GM13976 (cell line): ENCODE results near the gene RAB6A.

ENCODE experiments used
- DNase-seq: peaks from one replicate; pipeline ENCODE4 v3.0.0; 2012; ENCODE audit warnings: low spot score
- in situ Hi-C: fragments of 300-500 bp; cut with MboI; formaldehyde crosslinking; loops from one replicate; pipeline ENCODE4 v1.12.0; 2022; ENCODE audit warnings: low sequenced_read_pairs, mixed read lengths, inconsistent platforms; ENCODE audit not compliant: unreplicated experiment
- TF ChIP-seq, protein P1 (sequence below): IDR thresholded peaks from 2 replicates; pipeline ENCODE4 v1.5.1; 2012; ENCODE audit warnings: borderline replicate concordance, mild to moderate bottlenecking; ENCODE audit not compliant: insufficient read depth; ENCODE audit errors: extremely low read depth, missing control alignments, control extremely low read depth

The RAB6A gene

DNA sequence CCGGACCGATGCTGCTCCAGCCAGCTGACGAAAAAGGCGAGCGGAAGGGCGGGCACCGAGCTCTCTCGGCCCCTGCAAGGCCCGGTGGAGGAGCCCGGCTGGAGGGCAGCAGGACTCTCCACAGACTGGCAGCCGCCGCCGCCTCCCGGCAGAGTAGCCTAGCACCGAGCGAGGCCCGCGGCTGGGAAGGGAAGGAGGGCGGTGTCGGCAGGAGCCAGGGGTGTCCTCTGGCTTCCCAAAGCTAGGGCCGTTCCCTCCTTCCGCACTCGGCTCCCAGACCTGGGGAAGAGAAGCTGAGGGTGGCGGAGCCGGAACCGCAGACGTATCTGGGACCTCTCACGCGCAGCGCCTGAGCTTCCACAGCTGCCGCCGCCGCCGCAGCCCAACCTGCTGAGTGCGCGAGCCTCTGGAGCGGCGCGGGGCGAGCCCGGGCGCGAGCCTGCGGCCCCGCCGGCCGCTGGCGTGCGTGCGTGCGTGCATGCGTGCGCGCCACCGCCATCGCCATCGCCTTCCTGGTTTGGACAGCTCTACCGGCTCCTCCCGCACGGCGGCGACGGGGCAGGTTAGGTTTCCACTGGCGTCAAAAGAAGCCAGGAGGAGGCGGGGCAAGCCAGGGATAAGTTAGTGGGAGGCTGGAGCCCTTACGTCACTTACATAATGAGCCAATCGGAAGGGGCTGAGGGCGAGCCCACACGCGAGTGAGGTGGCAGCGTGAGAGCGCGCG, at the start of gene RAB6A:
TSS of gene RAB6A (minus strand) at position 396 of the 724 bp plus-strand sequence. CDS start 439 bp downstream, outside the sequence.
- in situ Hi-C loops: no loop called here
- DNase-seq: peak; percentile 98
- TF ChIP-seq, protein P1, sequence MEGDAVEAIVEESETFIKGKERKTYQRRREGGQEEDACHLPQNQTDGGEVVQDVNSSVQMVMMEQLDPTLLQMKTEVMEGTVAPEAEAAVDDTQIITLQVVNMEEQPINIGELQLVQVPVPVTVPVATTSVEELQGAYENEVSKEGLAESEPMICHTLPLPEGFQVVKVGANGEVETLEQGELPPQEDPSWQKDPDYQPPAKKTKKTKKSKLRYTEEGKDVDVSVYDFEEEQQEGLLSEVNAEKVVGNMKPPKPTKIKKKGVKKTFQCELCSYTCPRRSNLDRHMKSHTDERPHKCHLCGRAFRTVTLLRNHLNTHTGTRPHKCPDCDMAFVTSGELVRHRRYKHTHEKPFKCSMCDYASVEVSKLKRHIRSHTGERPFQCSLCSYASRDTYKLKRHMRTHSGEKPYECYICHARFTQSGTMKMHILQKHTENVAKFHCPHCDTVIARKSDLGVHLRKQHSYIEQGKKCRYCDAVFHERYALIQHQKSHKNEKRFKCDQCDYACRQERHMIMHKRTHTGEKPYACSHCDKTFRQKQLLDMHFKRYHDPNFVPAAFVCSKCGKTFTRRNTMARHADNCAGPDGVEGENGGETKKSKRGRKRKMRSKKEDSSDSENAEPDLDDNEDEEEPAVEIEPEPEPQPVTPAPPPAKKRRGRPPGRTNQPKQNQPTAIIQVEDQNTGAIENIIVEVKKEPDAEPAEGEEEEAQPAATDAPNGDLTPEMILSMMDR: no peak

DNA sequence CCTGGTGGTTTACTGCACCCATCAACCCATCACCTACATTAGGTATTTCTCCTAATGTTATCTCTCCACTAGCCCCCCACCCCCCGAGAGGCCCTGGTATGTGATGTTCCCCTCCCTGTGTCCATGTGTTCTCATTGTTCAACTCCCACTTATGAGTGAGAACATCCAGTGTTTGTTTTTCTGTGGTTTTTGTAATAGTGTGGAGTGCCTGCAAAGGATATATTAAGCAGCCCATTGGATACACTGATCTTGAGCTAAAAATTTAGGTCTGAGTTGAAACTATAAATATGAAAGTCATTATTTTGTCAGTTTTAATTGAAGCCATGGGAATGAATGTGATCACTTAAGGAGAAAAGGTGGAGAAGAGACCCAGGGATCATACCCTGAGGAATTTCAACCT, 49.8 kb upstream of the RAB6A start:
- in situ Hi-C loops: no loop called here
- DNase-seq: no peak
- TF ChIP-seq, protein P1: no peak

DNA sequence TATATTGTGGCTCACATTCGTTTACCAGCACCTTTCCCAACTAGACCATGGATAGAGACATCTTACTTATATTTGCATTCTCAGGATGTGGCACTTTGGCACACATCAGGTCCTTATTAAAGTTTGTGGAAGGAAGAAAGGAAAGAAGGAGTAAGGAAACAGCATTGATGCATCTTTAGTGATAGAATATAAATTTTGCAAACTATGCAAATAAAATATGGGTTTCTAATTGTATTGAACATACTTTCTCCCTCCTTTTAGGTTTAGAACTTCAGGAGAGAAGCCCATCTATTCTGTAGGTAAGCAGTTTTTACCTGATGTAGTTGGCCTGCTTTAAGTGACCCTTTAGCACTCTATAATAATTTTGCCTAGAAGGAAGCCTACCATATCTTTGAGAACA, 47.2 kb upstream of the RAB6A start:
- TF ChIP-seq, protein P1: no peak
- no peak for DNase-seq
- in situ Hi-C loops: no loop called here

DNA sequence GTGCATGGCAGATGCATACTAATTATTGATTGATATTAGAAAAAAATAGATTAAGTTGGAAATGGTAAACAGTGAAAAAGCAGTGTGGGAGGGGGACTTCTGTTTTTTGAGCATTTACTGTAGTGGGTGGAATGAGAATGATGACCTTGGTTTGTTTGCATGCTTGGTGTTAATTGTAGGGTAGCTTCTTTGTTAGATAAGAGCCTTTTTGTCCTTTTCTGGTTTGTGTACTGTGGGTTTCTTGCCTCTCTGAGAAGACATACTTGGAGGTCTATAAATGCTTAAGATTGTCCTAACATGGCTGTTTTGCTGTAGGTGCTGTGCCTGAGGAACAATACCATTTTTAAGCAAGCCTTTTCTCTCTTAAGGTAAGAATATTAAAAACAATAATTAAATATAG, 43.8 kb upstream of the RAB6A start:
- in situ Hi-C loops: no loop called here
- TF ChIP-seq, protein P1: no peak
- DNase-seq: no peak

DNA sequence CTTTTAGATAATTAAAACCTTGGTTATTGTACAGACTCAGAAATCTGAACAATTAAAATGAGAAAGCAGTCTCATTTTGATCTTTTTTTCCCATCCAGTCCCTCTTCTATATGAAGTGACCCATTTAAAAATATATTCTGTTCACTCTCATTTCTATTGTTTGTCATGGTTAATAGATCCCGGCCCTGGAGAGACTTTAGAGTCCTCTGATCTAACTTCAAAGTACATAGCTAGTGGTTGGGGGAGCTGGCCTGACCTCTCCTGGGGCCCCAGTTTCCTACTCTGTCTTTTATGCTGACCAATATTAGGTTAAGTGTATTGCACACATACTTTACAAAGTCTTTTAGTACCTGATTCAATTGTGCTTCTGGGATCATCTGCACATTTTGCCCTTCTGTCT, 40.3 kb upstream of the RAB6A start:
- in situ Hi-C loops: no loop called here
- DNase-seq: no peak

DNA sequence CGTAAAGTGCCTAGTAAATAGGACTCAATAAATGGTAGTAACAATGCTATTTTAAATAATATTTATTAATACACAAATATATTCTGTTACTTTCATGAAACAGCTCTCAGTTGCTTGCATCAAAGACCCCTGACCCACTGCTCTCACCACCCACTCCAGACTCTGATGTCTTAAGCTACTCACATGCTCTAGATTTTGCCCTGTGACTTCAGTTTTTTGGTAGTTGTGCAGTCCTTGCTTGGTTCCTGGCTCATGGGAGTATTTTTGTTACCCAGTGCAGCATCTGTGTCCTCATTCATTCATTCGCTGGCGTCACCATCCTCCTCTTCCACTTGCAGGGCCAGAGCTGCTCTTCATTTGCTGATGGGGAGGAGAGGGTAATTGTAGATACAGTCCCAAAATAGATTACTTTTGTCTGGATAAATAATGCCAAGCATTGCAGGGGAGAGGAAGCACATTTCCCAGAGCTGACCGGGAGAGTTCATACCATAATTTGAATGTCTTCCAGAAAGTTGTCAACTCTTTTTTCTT, 39.5 kb upstream of the RAB6A start:
- in situ Hi-C loops: no loop called here
- no peak for DNase-seq
- TF ChIP-seq, protein P1: no peak

More for the DNA sequence above, 40.3 kb upstream of the RAB6A start:
- TF ChIP-seq, protein P1: no peak
